ENCODE results near the gene TRPM3.

The TRPM3 gene

GRCh38 chr9:71121275-71122021, at the start of gene TRPM3:
Gene TRPM3 (minus strand): TSS chr9:71121621. CDS start chr9:71121354, 267 bp downstream.
- DNase-seq, result no peak

- no peak for DNase-seq
These were observed 47.0 kb upstream of the TRPM3 start for GRCh38 chr9:71168418-71168817.

GRCh38 chr9:71162126-71162525, 40.7 kb upstream of the TRPM3 start:
- no peak for DNase-seq

DNA sequence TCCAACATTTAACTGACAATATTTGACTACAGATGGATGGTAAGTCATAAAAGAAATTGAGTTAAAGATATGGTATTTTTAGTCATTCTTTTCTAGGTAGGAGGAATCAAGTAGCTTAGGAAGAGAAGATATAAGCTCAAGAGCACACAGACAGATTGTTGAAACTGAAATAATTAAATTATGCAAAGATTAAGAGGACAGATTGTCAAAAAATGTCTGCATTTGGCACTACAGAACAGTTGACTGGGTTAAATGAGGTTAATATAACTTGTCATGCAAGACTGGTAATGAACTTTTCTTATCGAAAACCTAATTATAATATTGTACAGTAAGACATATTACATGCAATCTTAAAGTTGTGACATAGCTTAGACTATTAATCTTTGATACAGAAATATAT, 36.3 kb upstream of the TRPM3 start:
- no peak for DNase-seq

GRCh38 chr9:71147368-71147767, 25.9 kb upstream of the TRPM3 start:
- no peak for DNase-seq

GRCh38 chr9:71146511-71146910, 25.1 kb upstream of the TRPM3 start:
- no peak for DNase-seq

GRCh38 chr9:71145179-71145578, 23.8 kb upstream of the TRPM3 start:
- no peak for DNase-seq

DNA sequence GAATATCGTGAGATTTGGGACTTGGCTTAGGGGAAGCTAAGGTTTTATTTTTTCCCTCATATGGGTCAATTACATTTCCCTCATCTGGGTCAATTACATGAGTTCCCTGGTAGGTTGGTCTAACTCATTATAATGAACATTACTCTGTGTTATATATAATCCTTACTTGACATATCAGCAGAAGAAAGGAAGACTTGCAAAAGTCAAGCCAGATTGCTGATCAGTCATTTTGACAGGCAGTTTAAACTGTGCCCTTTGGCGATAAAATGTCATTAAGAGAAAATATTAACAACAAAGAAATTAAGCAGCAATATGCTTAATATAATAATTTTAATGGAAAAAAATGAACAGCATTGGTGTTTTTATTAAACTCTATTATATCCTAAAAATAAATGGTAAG, 23.1 kb upstream of the TRPM3 start:
- no peak for DNase-seq

DNA sequence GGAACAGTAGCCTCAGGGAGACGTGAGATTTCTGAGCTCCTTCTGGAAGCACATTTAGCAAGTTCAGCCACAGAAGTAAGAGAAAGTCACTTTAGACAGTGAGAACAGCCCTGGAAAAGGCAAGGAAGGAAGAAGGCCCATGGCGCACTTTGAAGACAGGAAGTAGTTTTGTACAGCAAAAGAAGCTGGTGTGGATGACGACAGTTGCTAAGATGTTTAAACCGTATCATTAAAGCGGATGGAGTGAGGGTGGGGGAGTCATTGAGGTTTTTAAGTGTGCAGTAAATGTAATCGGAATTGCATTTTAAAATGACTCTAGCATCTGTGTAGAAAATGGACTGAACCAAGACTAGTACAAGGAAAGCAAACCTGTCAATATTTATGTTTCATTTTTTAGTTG, 15.3 kb upstream of the TRPM3 start:
- DNase-seq, result no peak

DNA sequence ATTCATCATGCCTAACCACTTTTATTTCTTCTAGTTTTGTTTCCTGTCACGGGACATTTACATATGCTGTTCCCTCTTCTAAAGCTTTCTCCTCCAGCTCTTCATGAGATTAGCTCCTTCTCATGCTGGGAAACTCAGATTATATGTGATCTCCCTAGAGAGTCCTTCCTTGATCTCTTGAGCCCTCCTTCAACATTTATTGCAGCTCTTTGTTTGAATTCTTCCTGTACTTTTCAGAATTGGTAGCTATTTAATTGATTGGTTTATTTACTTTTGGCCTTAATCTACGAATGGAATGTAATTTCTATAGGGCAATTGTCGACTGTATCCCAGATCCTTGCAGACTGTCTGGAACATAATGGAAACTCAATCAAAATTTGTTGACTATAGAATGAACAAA, 9.7 kb upstream of the TRPM3 start:
- DNase-seq, result no peak

- no peak for DNase-seq
These were observed 9.1 kb upstream of the TRPM3 start for GRCh38 chr9:71130521-71130920.

GRCh38 chr9:71128796-71129195, 7.4 kb upstream of the TRPM3 start:
- DNase-seq, result no peak

DNA sequence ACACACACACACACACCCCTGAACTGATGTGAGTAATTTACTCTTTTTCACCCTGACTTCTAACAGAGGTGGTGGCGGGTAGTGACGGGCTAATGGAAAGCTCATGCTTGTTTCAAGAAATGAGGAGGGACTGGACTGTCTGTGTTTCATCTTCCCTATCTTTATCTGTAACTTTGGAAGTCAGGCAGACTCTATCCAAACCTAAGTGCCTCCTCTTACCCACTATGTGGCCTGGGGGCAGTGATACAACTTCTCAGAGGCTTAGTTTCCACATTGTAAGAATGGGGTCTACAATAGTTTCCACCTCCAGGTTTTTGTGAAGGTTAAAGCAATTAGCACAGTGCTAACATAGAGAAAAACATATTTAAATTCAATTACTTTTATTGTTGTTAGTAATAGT, 5.9 kb upstream of the TRPM3 start:
- DNase-seq, result no peak

- DNase-seq, result no peak
These were observed 1.0 kb upstream of the TRPM3 start for GRCh38 chr9:71122421-71122820.

GRCh38 chr9:71122022-71122275, 528 bp upstream of the TRPM3 start:
- no peak for DNase-seq

GRCh38 chr9:71120501-71121247, 747 bp downstream of the TRPM3 start:
- DNase-seq, result no peak

GRCh38 chr9:71119746-71120145, 1.7 kb downstream of the TRPM3 start:
- DNase-seq, result no peak

DNA sequence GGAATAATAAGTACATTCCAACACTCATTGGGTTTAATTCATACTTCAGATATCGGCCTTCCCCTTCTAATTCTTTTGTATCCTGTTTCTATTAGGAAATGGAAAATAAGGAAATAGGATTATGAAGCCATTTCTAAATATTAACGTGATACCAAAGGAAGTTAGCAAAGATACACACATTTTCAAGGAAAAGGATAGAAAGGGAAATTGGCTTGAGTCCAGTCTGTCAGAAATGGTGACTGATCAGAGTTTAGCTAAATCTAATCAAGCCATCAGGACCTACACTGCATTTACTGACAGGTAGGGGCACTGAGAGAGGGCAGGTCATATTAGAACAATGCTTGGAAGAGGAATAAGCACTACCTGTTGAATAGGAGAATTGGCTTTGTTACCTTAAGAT, 3.1 kb downstream of the TRPM3 start:
- no peak for DNase-seq

GRCh38 chr9:71115448-71115975, 5.9 kb downstream of the TRPM3 start:
- DNase-seq, result no peak

DNA sequence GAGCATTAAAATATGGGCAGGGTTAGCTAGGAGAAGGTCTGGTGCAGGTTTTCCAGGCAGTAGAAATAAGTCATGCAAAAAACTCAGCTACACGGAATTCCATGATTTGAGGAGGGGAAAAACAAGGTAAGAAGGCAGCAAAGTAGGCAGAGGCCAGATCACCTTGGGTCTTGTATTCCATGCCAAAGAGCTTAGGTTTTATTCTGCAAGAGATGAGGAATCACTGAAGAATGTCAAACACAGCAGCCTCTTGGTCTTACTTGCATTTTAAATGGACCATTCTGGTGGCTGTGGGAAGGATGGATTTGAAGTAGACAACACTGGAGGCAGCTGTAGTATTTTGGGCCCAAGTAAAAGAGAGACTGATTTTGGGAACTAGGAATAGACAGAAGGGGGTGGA, 8.6 kb downstream of the TRPM3 start:
- no peak for DNase-seq

DNA sequence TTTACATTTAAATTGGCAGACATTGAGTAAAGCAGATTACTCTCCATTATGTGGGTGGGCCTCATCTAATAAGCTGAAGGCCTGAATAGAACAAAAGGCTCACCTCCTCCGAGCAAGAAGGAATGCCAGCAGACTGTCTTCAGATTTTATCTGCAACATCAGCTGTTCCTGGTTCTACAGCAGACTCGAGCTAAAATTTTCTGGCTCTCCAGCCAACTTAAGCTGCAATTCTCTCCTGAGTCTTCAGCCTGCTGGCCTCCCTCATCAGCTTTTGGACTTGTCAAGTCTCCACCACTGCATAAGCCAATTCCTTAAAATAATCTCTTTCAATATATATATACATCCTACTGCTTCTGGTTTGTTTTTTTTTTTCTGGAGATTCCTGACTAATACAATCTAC, 12.5 kb downstream of the TRPM3 start:
- DNase-seq, result no peak

DNA sequence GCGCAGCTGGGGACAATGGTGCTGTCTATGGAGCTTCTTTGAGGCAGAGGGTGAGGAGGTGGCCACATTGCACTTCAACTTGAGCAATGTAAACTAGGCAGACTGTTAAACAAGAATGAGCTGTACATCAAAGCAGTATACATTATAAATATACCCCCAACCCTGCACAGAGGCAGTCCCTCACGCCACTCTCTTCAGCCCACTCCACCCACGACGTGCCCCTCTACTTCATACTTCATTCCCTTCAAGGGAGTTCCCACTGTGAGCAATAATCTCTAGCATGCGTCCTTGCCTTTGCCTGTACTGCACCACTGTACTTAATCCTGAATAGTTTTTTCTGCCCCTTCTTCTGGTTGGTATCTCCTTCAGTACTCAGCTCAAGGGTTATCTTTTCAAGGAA, 14.4 kb downstream of the TRPM3 start:
- no peak for DNase-seq

GRCh38 chr9:71105192-71105591, 16.2 kb downstream of the TRPM3 start:
- no peak for DNase-seq

DNA sequence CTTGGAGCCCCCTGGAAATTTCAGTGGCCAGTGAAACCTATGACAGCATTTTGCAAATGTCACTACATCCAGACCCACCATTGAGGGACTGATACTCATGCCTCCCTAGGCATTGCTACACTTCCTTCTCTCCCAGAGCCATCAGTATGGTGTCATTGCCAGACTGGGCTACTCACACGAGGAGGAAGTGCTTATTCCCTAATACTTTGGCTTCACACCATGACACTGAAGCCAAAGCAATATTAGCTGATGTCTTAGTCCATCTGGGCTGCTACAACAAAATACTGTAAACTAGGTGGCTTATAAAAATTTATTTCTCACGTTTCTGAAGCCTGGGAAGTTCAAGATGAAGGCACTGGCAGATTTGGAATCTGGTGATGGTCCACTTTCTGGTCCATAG, 22.6 kb downstream of the TRPM3 start:
- DNase-seq, result no peak

DNA sequence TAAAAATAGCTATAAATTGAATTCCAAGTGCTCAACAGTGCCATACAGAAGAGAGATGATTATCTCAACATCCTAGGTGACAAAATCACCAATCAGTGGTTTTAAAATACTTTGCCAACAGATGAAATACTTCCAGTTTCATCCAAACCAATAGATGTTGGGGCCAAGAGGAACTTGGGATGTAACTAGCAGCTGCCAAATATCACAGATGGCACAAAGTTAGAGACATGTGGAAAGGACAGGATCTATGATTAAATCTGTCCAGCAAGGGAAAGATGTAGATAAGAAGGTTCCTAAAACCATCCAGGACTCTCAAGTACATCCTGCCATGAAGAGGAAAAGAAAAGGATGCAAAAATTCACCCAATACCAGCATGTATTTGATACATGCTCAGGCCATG, 23.8 kb downstream of the TRPM3 start:
- DNase-seq, result no peak
